A673 (cell line): ENCODE results near the gene ATF6. TPM values are rescaled to one million over a fixed set of nuclear protein-coding genes. Genes with fewer than 3 reads are reported as not detected.

Experiments used
- BruUV-seq: library from RNA; stranded (reverse); fragments of 400-500 nt; replicated peaks from 2 replicates; lab custom pipeline; 2021; lab: Mats Ljungman, UMichigan
- CTCF ChIA-PET: fragments of 300-600 bp; sonication (Branson Sonifier 250); formaldehyde crosslinking; loops from one replicate; lab custom pipeline; 2022; ENCODE audit warnings: antibody characterized with exemption; lab: Charles Lee
- POLR2A ChIA-PET: fragments of 300-600 bp; sonication (Branson Sonifier 250); formaldehyde crosslinking; loops from one replicate; lab custom pipeline; 2022; ENCODE audit warnings: antibody characterized with exemption; ENCODE audit not compliant: low non-redundant PET; lab: Charles Lee
- DNase-seq: peaks from one replicate; pipeline ENCODE4 v3.0.0-alpha.2; 2015; ENCODE audit warnings: low spot score
- H3K27ac ChIP-seq: fragments of 200-600 bp; sonication (generic); 2 replicates; pipeline ENCODE4 v1.5.1; 2016; ENCODE audit warnings: mixed run types, low read depth, mild to moderate bottlenecking, mixed read lengths, antibody characterized with exemption, low read length; ENCODE audit not compliant: poor library complexity, severe bottlenecking
- H3K27me3 ChIP-seq: fragments of 200-600 bp; sonication (generic); replicated peaks from 2 replicates; pipeline ENCODE4 v1.6.1; 2017; ENCODE audit warnings: mixed run types, low read depth, mild to moderate bottlenecking, mixed read lengths, antibody characterized with exemption, low read length; ENCODE audit not compliant: insufficient read depth, poor library complexity
- H3K36me3 ChIP-seq: fragments of 200-600 bp; sonication (generic); 2 replicates; pipeline ENCODE4 v1.6.1; 2016; ENCODE audit warnings: mixed run types, mild to moderate bottlenecking, mixed read lengths, antibody characterized with exemption, low read length; ENCODE audit not compliant: insufficient read depth, poor library complexity, severe bottlenecking
- H3K4me1 ChIP-seq: fragments of 200-600 bp; sonication (generic); 2 replicates; pipeline ENCODE4 v1.6.1; 2017; ENCODE audit warnings: mixed run types, mild to moderate bottlenecking, mixed read lengths, antibody characterized with exemption, low read length; ENCODE audit not compliant: insufficient read depth, poor library complexity, severe bottlenecking
- H3K4me3 ChIP-seq: fragments of 200-600 bp; sonication (generic); 2 replicates; pipeline ENCODE4 v1.5.1; 2016; ENCODE audit warnings: low read depth, mixed run types, mild to moderate bottlenecking, mixed read lengths, low read length; ENCODE audit not compliant: poor library complexity, severe bottlenecking
- H3K9me3 ChIP-seq: fragments of 200-600 bp; sonication (generic); 2 replicates; pipeline ENCODE4 v1.6.1; 2016; ENCODE audit warnings: mixed run types, low read depth, mild to moderate bottlenecking, mixed read lengths, antibody characterized with exemption, low read length; ENCODE audit not compliant: poor library complexity, severe bottlenecking
- EZH2 ChIP-seq: fragments of 200-600 bp; sonication (generic); IDR thresholded peaks from 2 replicates; pipeline ENCODE4 v1.6.1; 2017; ENCODE audit warnings: borderline replicate concordance, low read depth, mild to moderate bottlenecking, mixed read lengths, antibody characterized with exemption, low read length; ENCODE audit not compliant: poor library complexity, severe bottlenecking
- intact Hi-C: fragments of 100-400 bp; cut with micrococcal nuclease; formaldehyde crosslinking; loops from one replicate; pipeline ENCODE4 v1.10.0; 2022; ENCODE audit not compliant: unreplicated experiment
- total RNA-seq: library from RNA; stranded (reverse); gene quantifications from 2 replicates; pipeline ENCODE4 v1.2.3, GENCODE V29; 2021
- TF ChIP-seq, protein P1 (sequence below): fragments of 300-800, 200-600 bp; sonication (generic); conservative IDR thresholded peaks from 2 replicates; pipeline ENCODE4 v1.5.1; 2017; ENCODE audit warnings: low read depth, mild to moderate bottlenecking, antibody characterized with exemption, low read length, moderate library complexity, mixed read lengths

ATF6 gene
- total RNA-seq, 1 experiment from 2014 or later, result 21.8 TPM

GRCh38 chr1:161866241-161866640 lies 100.1 kb downstream of the ATF6 start:
- TF ChIP-seq, protein P1, sequence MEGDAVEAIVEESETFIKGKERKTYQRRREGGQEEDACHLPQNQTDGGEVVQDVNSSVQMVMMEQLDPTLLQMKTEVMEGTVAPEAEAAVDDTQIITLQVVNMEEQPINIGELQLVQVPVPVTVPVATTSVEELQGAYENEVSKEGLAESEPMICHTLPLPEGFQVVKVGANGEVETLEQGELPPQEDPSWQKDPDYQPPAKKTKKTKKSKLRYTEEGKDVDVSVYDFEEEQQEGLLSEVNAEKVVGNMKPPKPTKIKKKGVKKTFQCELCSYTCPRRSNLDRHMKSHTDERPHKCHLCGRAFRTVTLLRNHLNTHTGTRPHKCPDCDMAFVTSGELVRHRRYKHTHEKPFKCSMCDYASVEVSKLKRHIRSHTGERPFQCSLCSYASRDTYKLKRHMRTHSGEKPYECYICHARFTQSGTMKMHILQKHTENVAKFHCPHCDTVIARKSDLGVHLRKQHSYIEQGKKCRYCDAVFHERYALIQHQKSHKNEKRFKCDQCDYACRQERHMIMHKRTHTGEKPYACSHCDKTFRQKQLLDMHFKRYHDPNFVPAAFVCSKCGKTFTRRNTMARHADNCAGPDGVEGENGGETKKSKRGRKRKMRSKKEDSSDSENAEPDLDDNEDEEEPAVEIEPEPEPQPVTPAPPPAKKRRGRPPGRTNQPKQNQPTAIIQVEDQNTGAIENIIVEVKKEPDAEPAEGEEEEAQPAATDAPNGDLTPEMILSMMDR, result no peak
- no peak for TF ChIP-seq EZH2
- intact Hi-C loops, result no loop called here
- DNase-seq, result no peak
- H3K27ac ChIP-seq, result no peak overlapping the region
- no peaks in the 10 kb centered on the region for H3K27me3 ChIP-seq
- no TSS peak for BruUV-seq
- CTCF ChIA-PET, result no interaction called here
- no peaks in the 10 kb centered on the region for H3K9me3 ChIP-seq
- no peaks in the 10 kb centered on the region for H3K36me3 ChIP-seq
- H3K4me3 ChIP-seq, result no peak overlapping the region
- H3K4me1 ChIP-seq, result peaks cover 5% of the 10 kb centered on the region
- POLR2A ChIA-PET, result no interaction called here

GRCh38 chr1:161868832-161869231 lies 102.7 kb downstream of the ATF6 start:
- no peak overlapping the region for H3K4me3 ChIP-seq
- intact Hi-C loops, result no loop called here

GRCh38 chr1:161869291-161869690 lies 103.2 kb downstream of the ATF6 start:
- Histone ChIP-seq H3K9me3 (no peaks in the 10 kb centered on the region), H3K27ac (no peak overlapping the region), H3K36me3 (no peaks in the 10 kb centered on the region), H3K4me1 (peaks cover 5% of the 10 kb centered on the region), H3K27me3 (no peaks in the 10 kb centered on the region), H3K4me3 (no peak overlapping the region)
- CTCF ChIA-PET, result no interaction called here
- TF ChIP-seq, protein P1, result no peak
- TF ChIP-seq EZH2, result no peak
- POLR2A ChIA-PET, result no interaction called here
- BruUV-seq, result no TSS peak
- intact Hi-C loops, result no loop called here
- no peak for DNase-seq

More at GRCh38 chr1:161868832-161869231, 102.7 kb downstream of the ATF6 start:
- Histone ChIP-seq H3K9me3 (no peaks in the 10 kb centered on the region), H3K27ac (no peak overlapping the region), H3K4me1 (peaks cover 5% of the 10 kb centered on the region), H3K36me3 (no peaks in the 10 kb centered on the region), H3K27me3 (no peaks in the 10 kb centered on the region)
- no TSS peak for BruUV-seq
- CTCF ChIA-PET, result no interaction called here
- POLR2A ChIA-PET, result no interaction called here
- TF ChIP-seq EZH2, result no peak
- TF ChIP-seq, protein P1, result no peak
- DNase-seq, result no peak
